ENCODE results near the gene LIPH.

The LIPH gene

DNA sequence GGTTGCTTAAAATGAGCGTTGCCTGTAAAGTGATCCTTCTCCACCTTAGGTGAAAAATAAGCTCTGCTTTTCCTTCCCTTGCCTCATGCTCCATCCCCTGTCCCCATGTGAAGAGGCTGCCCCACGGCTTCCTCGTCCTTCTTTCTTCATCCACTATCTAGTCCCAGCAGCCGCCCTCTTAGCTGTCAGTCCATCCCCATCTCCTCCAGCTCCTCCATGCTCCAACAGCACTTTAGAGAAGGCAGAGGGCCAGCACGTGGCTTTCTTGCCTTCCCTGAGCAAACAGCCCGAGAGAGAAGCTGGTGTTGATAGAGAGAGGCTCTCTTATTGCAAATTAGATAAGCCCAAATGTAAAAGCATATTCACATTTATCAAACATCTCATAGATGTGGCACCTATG is 44.5 kb downstream of the LIPH start:
- Histone ChIP-seq H3K36me3 (no peaks in the 10 kb centered on the region), H3K27ac (no peak overlapping the region), H3K9me3 (no peaks in the 10 kb centered on the region), H3K4me3 (ENCODE audit: low read depth in 1 of 2, low read length in 1 of 2) (no peak overlapping the region), H3K27me3 (no peaks in the 10 kb centered on the region), H3K4me1 (ENCODE audit: control insufficient read depth in 1 of 2, insufficient read depth in 1 of 2, low read depth in 1 of 2, low read length in 1 of 2) (no peaks in the 10 kb centered on the region)
- TF ChIP-seq CTCF (IDR thresholded peaks at IDR 0.05): no peak

- no peaks in the 10 kb centered on the region for H3K36me3 ChIP-seq
- H3K27ac ChIP-seq: no peak overlapping the region
- no peak overlapping the region for H3K4me3 ChIP-seq (ENCODE audit: low read depth in 1 of 2, low read length in 1 of 2)
- peaks cover under 1% of the 10 kb centered on the region for H3K27me3 ChIP-seq
- no peaks in the 10 kb centered on the region for H3K9me3 ChIP-seq
- H3K4me1 ChIP-seq (ENCODE audit: control insufficient read depth in 1 of 2, insufficient read depth in 1 of 2, low read depth in 1 of 2, low read length in 1 of 2): no peaks in the 10 kb centered on the region
- no peak for TF ChIP-seq CTCF (IDR thresholded peaks at IDR 0.05)
These were observed 47.8 kb downstream of the LIPH start for GRCh38 chr3:185504636-185505035.

DNA sequence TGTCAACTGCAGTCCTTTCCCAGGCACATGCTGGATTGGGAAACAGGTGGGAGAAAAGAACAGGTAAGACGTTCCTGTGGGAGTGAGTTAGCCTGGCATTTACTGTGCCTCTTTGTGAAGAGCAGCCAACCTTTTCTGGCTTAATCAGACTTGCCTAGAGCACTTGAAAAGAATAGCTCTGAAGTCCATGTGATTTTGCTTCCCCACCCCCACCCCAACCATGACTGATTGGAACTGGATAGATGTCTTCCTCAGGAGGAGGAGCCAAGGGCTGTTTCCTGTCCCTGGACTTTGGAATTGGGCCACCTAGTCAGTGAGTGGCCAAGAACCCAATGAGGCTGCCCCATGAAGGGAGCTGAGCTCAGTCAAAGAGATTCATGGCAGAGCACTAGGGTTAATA is 48.9 kb downstream of the LIPH start:
- H3K36me3 ChIP-seq: no peaks in the 10 kb centered on the region
- peaks cover 7% of the 10 kb centered on the region for H3K27me3 ChIP-seq
- H3K27ac ChIP-seq: no peak overlapping the region
- no peaks in the 10 kb centered on the region for H3K9me3 ChIP-seq
- no peak overlapping the region for H3K4me3 ChIP-seq (ENCODE audit: low read depth in 1 of 2, low read length in 1 of 2)
- H3K4me1 ChIP-seq (ENCODE audit: control insufficient read depth in 1 of 2, insufficient read depth in 1 of 2, low read depth in 1 of 2, low read length in 1 of 2): peaks cover under 1 to 8% of the 10 kb centered on the region in 2 experiments
- no peak for TF ChIP-seq CTCF (IDR thresholded peaks at IDR 0.05)

DNA sequence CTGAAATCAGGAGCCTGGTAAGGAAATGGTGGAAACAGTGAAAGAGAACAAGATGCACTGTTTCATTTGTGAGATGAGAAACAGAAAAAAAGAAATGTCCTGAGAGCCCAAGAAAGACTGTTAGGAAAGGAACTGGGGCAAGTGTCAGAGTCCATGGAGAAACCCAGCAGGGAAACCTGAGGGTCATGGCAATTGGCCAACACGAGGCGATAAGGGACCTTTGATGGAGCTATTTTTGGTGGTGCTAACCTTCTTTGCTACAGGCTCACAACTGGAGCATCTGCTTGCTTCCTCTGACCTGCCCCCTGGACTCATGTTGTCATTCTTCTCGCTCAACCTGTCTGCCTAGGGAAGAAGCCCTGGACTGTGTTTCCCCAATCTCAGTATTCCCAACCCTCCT is 49.4 kb downstream of the LIPH start:
- Histone ChIP-seq H3K36me3 (no peaks in the 10 kb centered on the region), H3K4me1 (ENCODE audit: control insufficient read depth in 1 of 2, insufficient read depth in 1 of 2, low read depth in 1 of 2, low read length in 1 of 2) (peaks cover 6 to 12% of the 10 kb centered on the region in 2 experiments), H3K4me3 (ENCODE audit: low read depth in 1 of 2, low read length in 1 of 2) (no peak overlapping the region), H3K9me3 (no peaks in the 10 kb centered on the region), H3K27ac (no peak overlapping the region), H3K27me3 (peaks cover 7% of the 10 kb centered on the region)
- no peak for TF ChIP-seq CTCF (IDR thresholded peaks at IDR 0.05)

GRCh38 chr3:185498503-185499396 is 53.6 kb downstream of the LIPH start, which contains the start of gene TMEM41A:
TSS of gene TMEM41A (minus strand) at chr3:185499035. CDS start at chr3:185498961, 74 bp downstream.
- peak within 1 kb of the TSS; percentile 53 for H3K27ac ChIP-seq
- TF ChIP-seq CTCF (IDR thresholded peaks at IDR 0.05): no peak

More at GRCh38 chr3:185498503-185499396, 53.6 kb downstream of the LIPH start, which contains the start of gene TMEM41A:
- peaks cover 25% of the 10 kb centered on the region for H3K36me3 ChIP-seq
- H3K9me3 ChIP-seq: no peaks in the 10 kb centered on the region
- H3K4me1 ChIP-seq (ENCODE audit: control insufficient read depth in 1 of 2, insufficient read depth in 1 of 2, low read depth in 1 of 2, low read length in 1 of 2): peaks cover 12 to 17% of the 10 kb centered on the region in 2 experiments
- peak within 1 kb of the TSS; percentile 70 to 83 for H3K4me3 ChIP-seq (ENCODE audit: low read depth in 1 of 2, low read length in 1 of 2)
- peaks cover 7% of the 10 kb centered on the region for H3K27me3 ChIP-seq
